Measurements from ENCODE around the gene BEND6.

The BEND6 gene

DNA sequence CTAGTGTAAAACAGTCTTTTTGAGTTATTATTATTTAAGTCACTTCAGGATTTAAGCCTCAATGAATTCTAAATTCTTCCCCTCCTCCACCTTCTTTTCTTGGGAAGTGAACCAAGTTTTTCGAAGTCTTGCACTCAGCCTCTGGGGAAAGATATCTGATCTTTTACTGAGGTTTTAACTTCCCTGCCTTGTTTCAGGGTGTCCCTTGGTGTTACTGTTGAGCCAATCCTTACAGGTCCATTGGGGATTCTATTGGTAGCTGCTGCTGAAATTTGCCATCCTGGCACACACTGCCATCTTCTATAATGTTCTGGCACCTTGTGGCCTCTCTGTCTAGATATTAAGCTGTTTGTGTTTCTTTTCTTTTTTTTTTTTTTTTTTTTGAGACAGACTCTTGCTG is 31.7 kb downstream of the BEND6 start:
- Histone ChIP-seq H4K20me1 (ENCODE audit: control insufficient read depth, insufficient read depth, low read depth, low read length) (no peaks in the 10 kb centered on the region), H3K9me3 (ENCODE audit: control insufficient read depth, insufficient read depth, low read length) (no peaks in the 10 kb centered on the region), H3F3A (ENCODE audit: control insufficient read depth, insufficient read depth) (no peaks in the 10 kb centered on the region), H3K4me2 (ENCODE audit: low read length) (no peak overlapping the region), H3K4me3 (ENCODE audit: low read length) (no peak overlapping the region), H3K36me3 (ENCODE audit: control insufficient read depth, low read length) (no peaks in the 10 kb centered on the region), H3K79me2 (ENCODE audit: control insufficient read depth, low read length) (no peaks in the 10 kb centered on the region), H3K27me3 (ENCODE audit: control insufficient read depth, low read length) (peaks cover 11% of the 10 kb centered on the region; the same call in 1 of the 2 replicates), H3K27ac (ENCODE audit: low read depth, low read length) (no peak overlapping the region), H3K9me2 (replicated peaks; ENCODE audit: control insufficient read depth, low read length) (no peaks in the 10 kb centered on the region), H3K4me1 (ENCODE audit: control insufficient read depth, low read length) (no peaks in the 10 kb centered on the region)
- TF ChIP-seq, protein P1, sequence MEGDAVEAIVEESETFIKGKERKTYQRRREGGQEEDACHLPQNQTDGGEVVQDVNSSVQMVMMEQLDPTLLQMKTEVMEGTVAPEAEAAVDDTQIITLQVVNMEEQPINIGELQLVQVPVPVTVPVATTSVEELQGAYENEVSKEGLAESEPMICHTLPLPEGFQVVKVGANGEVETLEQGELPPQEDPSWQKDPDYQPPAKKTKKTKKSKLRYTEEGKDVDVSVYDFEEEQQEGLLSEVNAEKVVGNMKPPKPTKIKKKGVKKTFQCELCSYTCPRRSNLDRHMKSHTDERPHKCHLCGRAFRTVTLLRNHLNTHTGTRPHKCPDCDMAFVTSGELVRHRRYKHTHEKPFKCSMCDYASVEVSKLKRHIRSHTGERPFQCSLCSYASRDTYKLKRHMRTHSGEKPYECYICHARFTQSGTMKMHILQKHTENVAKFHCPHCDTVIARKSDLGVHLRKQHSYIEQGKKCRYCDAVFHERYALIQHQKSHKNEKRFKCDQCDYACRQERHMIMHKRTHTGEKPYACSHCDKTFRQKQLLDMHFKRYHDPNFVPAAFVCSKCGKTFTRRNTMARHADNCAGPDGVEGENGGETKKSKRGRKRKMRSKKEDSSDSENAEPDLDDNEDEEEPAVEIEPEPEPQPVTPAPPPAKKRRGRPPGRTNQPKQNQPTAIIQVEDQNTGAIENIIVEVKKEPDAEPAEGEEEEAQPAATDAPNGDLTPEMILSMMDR (IDR thresholded peaks at IDR 0.05; ENCODE audit: low read depth, low read length, poor library complexity, severe bottlenecking), result no peak
- TF ChIP-seq EZH2phosphoT487 (IDR thresholded peaks at IDR 0.05; ENCODE audit: borderline replicate concordance, low read length), result no peak

DNA sequence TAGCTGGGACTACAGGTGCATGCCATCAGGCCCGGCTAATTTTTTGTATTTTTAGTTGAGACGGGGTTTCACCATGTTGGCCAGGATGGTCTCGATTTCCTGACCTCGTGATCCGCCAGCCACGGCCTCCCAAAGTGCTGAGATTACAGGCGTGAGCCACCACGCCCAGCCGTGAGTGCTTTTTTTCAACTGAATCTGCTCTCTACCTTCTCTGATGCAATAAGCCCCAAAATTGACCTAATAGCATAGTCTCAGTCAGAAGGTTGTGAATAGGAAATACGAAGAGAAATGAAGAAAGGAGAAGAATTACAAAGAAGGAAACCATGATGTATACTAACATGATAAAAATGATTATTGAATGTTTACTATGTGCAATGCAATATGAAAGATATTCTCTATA is 33.2 kb downstream of the BEND6 start:
- TF ChIP-seq, protein P1 (IDR thresholded peaks at IDR 0.05; ENCODE audit: low read depth, low read length, poor library complexity, severe bottlenecking), result no peak
- H3K9me2 ChIP-seq (replicated peaks; ENCODE audit: control insufficient read depth, low read length), result no peaks in the 10 kb centered on the region
- no peak overlapping the region for H3K27ac ChIP-seq (ENCODE audit: low read depth, low read length)
- no peaks in the 10 kb centered on the region for H3F3A ChIP-seq (ENCODE audit: control insufficient read depth, insufficient read depth)
- H3K27me3 ChIP-seq (ENCODE audit: control insufficient read depth, low read length), result peaks cover 14% of the 10 kb centered on the region; the same call in 1 of the 2 replicates
- no peaks in the 10 kb centered on the region for H3K4me1 ChIP-seq (ENCODE audit: control insufficient read depth, low read length)
- no peaks in the 10 kb centered on the region for H3K79me2 ChIP-seq (ENCODE audit: control insufficient read depth, low read length)
- H4K20me1 ChIP-seq (ENCODE audit: control insufficient read depth, insufficient read depth, low read depth, low read length), result no peaks in the 10 kb centered on the region
- no peak overlapping the region for H3K4me2 ChIP-seq (ENCODE audit: low read length)
- no peaks in the 10 kb centered on the region for H3K9me3 ChIP-seq (ENCODE audit: control insufficient read depth, insufficient read depth, low read length)
- H3K4me3 ChIP-seq (ENCODE audit: low read length), result no peak overlapping the region
- H3K36me3 ChIP-seq (ENCODE audit: control insufficient read depth, low read length), result no peaks in the 10 kb centered on the region

DNA sequence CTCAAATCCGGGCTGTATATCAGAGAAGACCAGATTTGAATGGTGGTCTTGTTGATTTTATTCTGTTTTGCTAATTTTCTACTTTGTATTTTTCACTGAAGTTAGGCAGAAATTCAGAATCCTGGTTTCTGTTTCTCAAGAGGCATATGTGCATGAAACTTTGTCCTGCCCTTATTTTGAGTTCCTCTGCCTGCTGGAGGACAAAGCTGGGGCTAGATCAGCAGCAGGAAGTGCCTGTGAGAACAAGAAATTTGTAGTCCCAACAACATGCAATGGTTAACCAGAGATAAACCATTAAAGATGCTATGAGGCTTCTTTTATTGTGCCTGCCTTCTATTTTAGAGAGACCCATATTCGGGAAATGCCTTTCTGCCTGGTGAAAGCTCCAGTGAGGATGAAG is 37.1 kb downstream of the BEND6 start:
- no peak overlapping the region for H3K4me2 ChIP-seq (ENCODE audit: low read length)
- H3K27me3 ChIP-seq (ENCODE audit: control insufficient read depth, low read length), result peaks cover 4% of the 10 kb centered on the region; the same call in 1 of the 2 replicates
- no peak overlapping the region for H3K4me3 ChIP-seq (ENCODE audit: low read length)
- no peak overlapping the region for H3K27ac ChIP-seq (ENCODE audit: low read depth, low read length)
- H3K36me3 ChIP-seq (ENCODE audit: control insufficient read depth, low read length), result no peaks in the 10 kb centered on the region
- H4K20me1 ChIP-seq (ENCODE audit: control insufficient read depth, insufficient read depth, low read depth, low read length), result no peaks in the 10 kb centered on the region
- no peaks in the 10 kb centered on the region for H3K9me2 ChIP-seq (replicated peaks; ENCODE audit: control insufficient read depth, low read length)
- H3F3A ChIP-seq (ENCODE audit: control insufficient read depth, insufficient read depth), result no peaks in the 10 kb centered on the region
- H3K79me2 ChIP-seq (ENCODE audit: control insufficient read depth, low read length), result no peaks in the 10 kb centered on the region
- H3K9me3 ChIP-seq (ENCODE audit: control insufficient read depth, insufficient read depth, low read length), result no peaks in the 10 kb centered on the region
- H3K4me1 ChIP-seq (ENCODE audit: control insufficient read depth, low read length), result no peaks in the 10 kb centered on the region
- no peak for TF ChIP-seq EZH2phosphoT487 (IDR thresholded peaks at IDR 0.05; ENCODE audit: borderline replicate concordance, low read length)
- TF ChIP-seq, protein P1 (IDR thresholded peaks at IDR 0.05; ENCODE audit: low read depth, low read length, poor library complexity, severe bottlenecking), result no peak

DNA sequence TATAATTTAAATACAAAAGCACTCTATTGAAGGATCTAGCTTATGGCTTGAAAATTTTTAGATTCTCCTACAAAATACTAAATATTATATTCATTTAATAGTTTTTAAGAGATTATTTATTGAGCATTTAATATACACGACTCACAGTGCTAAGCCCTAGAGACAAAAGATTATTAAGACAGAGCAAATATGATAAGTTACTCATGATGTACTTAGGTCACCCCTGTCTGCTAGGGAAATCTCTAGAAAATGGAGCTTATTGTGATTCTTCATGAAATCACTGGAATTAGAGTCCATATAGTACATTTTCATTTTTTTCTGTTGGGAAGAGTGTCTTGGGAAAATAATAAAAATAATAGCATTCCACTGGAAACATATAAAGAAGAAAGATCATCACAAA is 37.8 kb downstream of the BEND6 start:
- no peaks in the 10 kb centered on the region for H3K79me2 ChIP-seq (ENCODE audit: control insufficient read depth, low read length)
- no peak overlapping the region for H3K4me2 ChIP-seq (ENCODE audit: low read length)
- H3K36me3 ChIP-seq (ENCODE audit: control insufficient read depth, low read length), result no peaks in the 10 kb centered on the region
- H3K27ac ChIP-seq (ENCODE audit: low read depth, low read length), result no peak overlapping the region
- no peak overlapping the region for H3K4me3 ChIP-seq (ENCODE audit: low read length)
- no peaks in the 10 kb centered on the region for H3K9me3 ChIP-seq (ENCODE audit: control insufficient read depth, insufficient read depth, low read length)
- H4K20me1 ChIP-seq (ENCODE audit: control insufficient read depth, insufficient read depth, low read depth, low read length), result no peaks in the 10 kb centered on the region
- H3K27me3 ChIP-seq (ENCODE audit: control insufficient read depth, low read length), result peaks cover 4% of the 10 kb centered on the region; the same call in 1 of the 2 replicates
- no peaks in the 10 kb centered on the region for H3K9me2 ChIP-seq (replicated peaks; ENCODE audit: control insufficient read depth, low read length)
- H3K4me1 ChIP-seq (ENCODE audit: control insufficient read depth, low read length), result no peaks in the 10 kb centered on the region
- H3F3A ChIP-seq (ENCODE audit: control insufficient read depth, insufficient read depth), result no peaks in the 10 kb centered on the region
- no peak for TF ChIP-seq EZH2phosphoT487 (IDR thresholded peaks at IDR 0.05; ENCODE audit: borderline replicate concordance, low read length)
- TF ChIP-seq, protein P1 (IDR thresholded peaks at IDR 0.05; ENCODE audit: low read depth, low read length, poor library complexity, severe bottlenecking), result no peak

All from DOHH2 (cell line).